H1 (cell line): ENCODE data around the gene NTN1.

Experiments used
- BRCA1 ChIP-seq: IDR thresholded peaks from 2 replicates; pipeline ENCODE4 v1.6.1; 2012; ENCODE audit warnings: low read depth, low read length, improper control_type of control experiment
- EZH2 ChIP-seq: fragments of 200-600 bp; sonication (generic); IDR thresholded peaks from 2 replicates; pipeline ENCODE4 v1.7.1; 2012; ENCODE audit warnings: low read depth, mild to moderate bottlenecking, moderate library complexity, low read length, inconsistent platforms; ENCODE audit not compliant: severe bottlenecking
- POLR2AphosphoS5 ChIP-seq: IDR thresholded peaks from 2 replicates; pipeline ENCODE4 v1.6.1; 2011; ENCODE audit warnings: low read depth, low read length
- RAD21 ChIP-seq, 2 experiments: IDR thresholded peaks in 1 of 2; conservative IDR thresholded peaks in 1 of 2; 2 replicates each; pipeline ENCODE4 v1.6.1; 2011; ENCODE audit warnings: low read depth in 2 of 2, low read length in 2 of 2, improper control_type of control experiment in 1 of 2, inconsistent platforms in 1 of 2, mild to moderate bottlenecking in 1 of 2, moderate library complexity in 1 of 2
- RFX5 ChIP-seq: IDR thresholded peaks from 2 replicates; pipeline ENCODE4 v1.6.1; 2011; ENCODE audit warnings: low read depth, low read length, improper control_type of control experiment, borderline replicate concordance
- YY1 ChIP-seq: IDR thresholded peaks from 2 replicates; pipeline ENCODE4 v1.6.1; 2011; ENCODE audit warnings: low read depth, mild to moderate bottlenecking, low read length
- TF ChIP-seq, protein P1 (sequence below): IDR thresholded peaks from 2 replicates; pipeline ENCODE4 v1.6.1; 2011; ENCODE audit warnings: low read length, improper control_type of control experiment
- TF ChIP-seq, protein P2 (sequence below), 3 experiments: IDR thresholded peaks; 1 replicate in 2 of 3; 2 replicates in 1 of 3; pipeline versions ENCODE4 v1.5.1 to v1.6.1; 2011; ENCODE audit warnings: low read length in 3 of 3, mild to moderate bottlenecking in 3 of 3, inconsistent platforms in 2 of 3, low read depth in 1 of 3, moderate library complexity in 1 of 3; ENCODE audit not compliant: insufficient read depth in 1 of 3; ENCODE audit errors: control extremely low read depth in 1 of 3

DNA sequence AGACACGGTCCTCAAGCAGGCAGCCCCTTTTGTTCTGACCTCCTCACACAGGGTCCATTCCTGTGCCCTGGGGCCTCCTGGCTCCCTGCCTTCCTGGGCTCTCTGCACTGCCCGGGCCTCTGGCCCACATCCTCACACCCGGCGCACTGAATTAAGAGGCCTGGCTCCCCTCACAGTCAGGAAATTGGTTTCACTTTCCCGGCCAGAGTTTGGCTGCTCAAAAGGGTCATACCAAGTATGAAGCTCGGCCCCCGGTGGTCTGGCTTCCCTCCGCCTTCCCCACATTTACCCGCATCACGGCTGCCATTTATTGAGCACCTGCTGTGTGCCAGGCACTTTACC is 220.0 kb downstream of the NTN1 start:
- TF ChIP-seq, protein P1, sequence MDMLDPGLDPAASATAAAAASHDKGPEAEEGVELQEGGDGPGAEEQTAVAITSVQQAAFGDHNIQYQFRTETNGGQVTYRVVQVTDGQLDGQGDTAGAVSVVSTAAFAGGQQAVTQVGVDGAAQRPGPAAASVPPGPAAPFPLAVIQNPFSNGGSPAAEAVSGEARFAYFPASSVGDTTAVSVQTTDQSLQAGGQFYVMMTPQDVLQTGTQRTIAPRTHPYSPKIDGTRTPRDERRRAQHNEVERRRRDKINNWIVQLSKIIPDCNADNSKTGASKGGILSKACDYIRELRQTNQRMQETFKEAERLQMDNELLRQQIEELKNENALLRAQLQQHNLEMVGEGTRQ, result no peak
- TF ChIP-seq, protein P2, sequence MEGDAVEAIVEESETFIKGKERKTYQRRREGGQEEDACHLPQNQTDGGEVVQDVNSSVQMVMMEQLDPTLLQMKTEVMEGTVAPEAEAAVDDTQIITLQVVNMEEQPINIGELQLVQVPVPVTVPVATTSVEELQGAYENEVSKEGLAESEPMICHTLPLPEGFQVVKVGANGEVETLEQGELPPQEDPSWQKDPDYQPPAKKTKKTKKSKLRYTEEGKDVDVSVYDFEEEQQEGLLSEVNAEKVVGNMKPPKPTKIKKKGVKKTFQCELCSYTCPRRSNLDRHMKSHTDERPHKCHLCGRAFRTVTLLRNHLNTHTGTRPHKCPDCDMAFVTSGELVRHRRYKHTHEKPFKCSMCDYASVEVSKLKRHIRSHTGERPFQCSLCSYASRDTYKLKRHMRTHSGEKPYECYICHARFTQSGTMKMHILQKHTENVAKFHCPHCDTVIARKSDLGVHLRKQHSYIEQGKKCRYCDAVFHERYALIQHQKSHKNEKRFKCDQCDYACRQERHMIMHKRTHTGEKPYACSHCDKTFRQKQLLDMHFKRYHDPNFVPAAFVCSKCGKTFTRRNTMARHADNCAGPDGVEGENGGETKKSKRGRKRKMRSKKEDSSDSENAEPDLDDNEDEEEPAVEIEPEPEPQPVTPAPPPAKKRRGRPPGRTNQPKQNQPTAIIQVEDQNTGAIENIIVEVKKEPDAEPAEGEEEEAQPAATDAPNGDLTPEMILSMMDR (IDR thresholded peaks at IDR 0.05; ENCODE audit: control extremely low read depth in 1 of 3, insufficient read depth in 1 of 3, low read depth in 1 of 3, low read length in 3 of 3), result no peak
- TF ChIP-seq EZH2, result no peak
- no peak for TF ChIP-seq BRCA1
- TF ChIP-seq RFX5, result no peak
- no peak for TF ChIP-seq YY1
- no peak for TF ChIP-seq RAD21 (IDR thresholded peaks at IDR 0.05 in 1 of 2, conservative IDR thresholded peaks at IDR 0.05 in 1 of 2; ENCODE audit: low read depth in 2 of 2, low read length in 2 of 2)
- TF ChIP-seq POLR2AphosphoS5, result no peak
